ENCODE measurements around the gene SLC22A13. TPM values are rescaled to one million over a fixed set of nuclear protein-coding genes. Genes with fewer than 3 reads are reported as not detected.

SLC22A13 gene
- polyA plus RNA-seq, 4 donors, result 0.15 to 0.18 TPM; not detected in 2

- no peak for FAIRE-seq
- 77 to 82% (median 82%) methylated on average over 1 of the region's 1 CpG for WGBS, 3 donors
- Histone ChIP-seq H3K9me3 (ENCODE audit: control insufficient read depth in 2 of 2, insufficient read depth in 1 of 2, low read depth in 1 of 2, low read length in 1 of 2) (peaks cover 0 to 8% of the 10 kb centered on the region in 2 donors), H3K4me1 (ENCODE audit: control insufficient read depth in 3 of 3, insufficient read depth in 2 of 3, low read depth in 1 of 3, low read length in 2 of 3) (no peaks in the 10 kb centered on the region), H3K4me3 (ENCODE audit: low read depth in 1 of 3, low read length in 3 of 3) (no peak overlapping the region), H3K27ac (ENCODE audit: low read depth in 1 of 3, low read length in 2 of 3) (no peak overlapping the region), H3K27me3 (ENCODE audit: control insufficient read depth in 3 of 3, insufficient read depth in 3 of 3, low read length in 3 of 3) (no peaks in the 10 kb centered on the region), H3K36me3 (ENCODE audit: control insufficient read depth in 3 of 3, insufficient read depth in 2 of 3, low read depth in 1 of 3, low read length in 3 of 3) (no peaks in the 10 kb centered on the region)
- DNase-seq, result no peak
Observed at GRCh38 chr3:38323060-38323459, 57.4 kb downstream of the SLC22A13 start.

- WGBS, 3 donors, result 75 to 84% (median 78%) methylated on average over 2 of the region's 2 CpGs
- H3K4me1 ChIP-seq (ENCODE audit: control insufficient read depth in 3 of 3, insufficient read depth in 2 of 3, low read depth in 1 of 3, low read length in 2 of 3), result no peaks in the 10 kb centered on the region
Observed at GRCh38 chr3:38325256-38325655, 59.6 kb downstream of the SLC22A13 start.

GRCh38 chr3:38327335-38328009 is 61.9 kb downstream of the SLC22A13 start:
- DNase-seq (no peak), FAIRE-seq (no peak)
- no peaks in the 10 kb centered on the region for H3K4me1 ChIP-seq (ENCODE audit: control insufficient read depth in 3 of 3, insufficient read depth in 2 of 3, low read depth in 1 of 3, low read length in 2 of 3)
- no peaks in the 10 kb centered on the region for H3K36me3 ChIP-seq (ENCODE audit: control insufficient read depth in 3 of 3, insufficient read depth in 2 of 3, low read depth in 1 of 3, low read length in 3 of 3)
- peaks cover 0 to 8% of the 10 kb centered on the region in 2 donors for H3K9me3 ChIP-seq (ENCODE audit: control insufficient read depth in 2 of 2, insufficient read depth in 1 of 2, low read depth in 1 of 2, low read length in 1 of 2)
- H3K27me3 ChIP-seq (ENCODE audit: control insufficient read depth in 3 of 3, insufficient read depth in 3 of 3, low read length in 3 of 3), result no peaks in the 10 kb centered on the region
- no peak overlapping the region for H3K4me3 ChIP-seq (ENCODE audit: low read depth in 1 of 3, low read length in 3 of 3)
- no peak overlapping the region for H3K27ac ChIP-seq (ENCODE audit: low read depth in 1 of 3, low read length in 2 of 3)

More at GRCh38 chr3:38325256-38325655, 59.6 kb downstream of the SLC22A13 start:
- Histone ChIP-seq H3K4me3 (ENCODE audit: low read depth in 1 of 3, low read length in 3 of 3) (no peak overlapping the region), H3K36me3 (ENCODE audit: control insufficient read depth in 3 of 3, insufficient read depth in 2 of 3, low read depth in 1 of 3, low read length in 3 of 3) (no peaks in the 10 kb centered on the region), H3K27me3 (ENCODE audit: control insufficient read depth in 3 of 3, insufficient read depth in 3 of 3, low read length in 3 of 3) (no peaks in the 10 kb centered on the region), H3K9me3 (ENCODE audit: control insufficient read depth in 2 of 2, insufficient read depth in 1 of 2, low read depth in 1 of 2, low read length in 1 of 2) (peaks cover 0 to 8% of the 10 kb centered on the region in 2 donors), H3K27ac (ENCODE audit: low read depth in 1 of 3, low read length in 2 of 3) (no peak overlapping the region)
- FAIRE-seq, result no peak
- no peak for DNase-seq

Other genes with a start within 250 kb of the SLC22A13 start
- gene PLCD1, start 236.2 kb upstream of the SLC22A13 start, polyA plus RNA-seq, result 10 to 100 TPM in 2 of 4 donors, 1 to 10 TPM in 2; 7.8 to 20.7 (median 12.6) TPM
- gene DLEC1, start 226.6 kb upstream of the SLC22A13 start, polyA plus RNA-seq, result 1 to 10 TPM in 1 of 4 donors, under 1 TPM in 3; 0.19 to 1.5 (median 0.85) TPM
- 100 to 1,000 TPM in 3 of 4 donors, 10 to 100 TPM in 1; 59.6 to 443 (median 210) TPM for gene ACAA1, start 128.7 kb upstream of the SLC22A13 start, polyA plus RNA-seq
- 10 to 100 TPM; 30.5 to 62.2 (median 41.8) TPM for gene MYD88, start 127.2 kb upstream of the SLC22A13 start, polyA plus RNA-seq
- gene OXSR1, start 100.3 kb upstream of the SLC22A13 start, polyA plus RNA-seq, result 10 to 100 TPM; 15.3 to 30.5 (median 19.8) TPM
- gene SLC22A14, start 16.5 kb downstream of the SLC22A13 start, polyA plus RNA-seq, result under 1 TPM in 3 of 4 donors, not detected in 1; 0.04 to 0.27 (median 0.09) TPM
- 10 to 100 TPM in 1 of 4 donors, 1 to 10 TPM in 3; 4.3 to 33.0 (median 5.9) TPM for gene XYLB, start 81.0 kb downstream of the SLC22A13 start, polyA plus RNA-seq
- gene ACVR2B, start 188.1 kb downstream of the SLC22A13 start, polyA plus RNA-seq, result 1 to 10 TPM in 2 of 4 donors, under 1 TPM in 2; 0.22 to 8.3 (median 1.1) TPM
- 1 to 10 TPM; 1.3 to 9.3 (median 3.7) TPM for gene EXOG, start 230.5 kb downstream of the SLC22A13 start, polyA plus RNA-seq